Hepatocyte (in vitro differentiated cells): ENCODE measurements around the gene GLIPR1. TPM values are rescaled to one million over a fixed set of nuclear protein-coding genes. Genes with fewer than 3 reads are reported as not detected.
"Not testable (repeated sequence)": the region's sequence is repeated elsewhere in the genome, so short reads cannot be mapped to it uniquely, and the experiment has no call there.

ENCODE experiments used
- DNase-seq: peaks from one replicate; pipeline ENCODE4 v3.0.0-alpha.2; 2016; ENCODE audit warnings: low spot score
- H2AFZ ChIP-seq: fragments of 200-600 bp; sonication (generic); 2 replicates; pipeline ENCODE4 v1.6.0; 2016; ENCODE audit warnings: antibody characterized with exemption, mild to moderate bottlenecking
- H3K27ac ChIP-seq: fragments of 200-600 bp; sonication (generic); 2 replicates; pipeline ENCODE4 v1.5.1; 2016; ENCODE audit warnings: mild to moderate bottlenecking
- H3K27me3 ChIP-seq: fragments of 200-600 bp; sonication (generic); 2 replicates; pipeline ENCODE4 v1.6.1; 2016
- H3K36me3 ChIP-seq: fragments of 200-600 bp; sonication (generic); replicated peaks from 2 replicates; pipeline ENCODE4 v1.5.1; 2016; ENCODE audit warnings: low read depth; ENCODE audit not compliant: insufficient read depth
- H3K4me1 ChIP-seq: fragments of 200-600 bp; sonication (generic); 2 replicates; pipeline ENCODE4 v1.5.1; 2016; ENCODE audit warnings: mild to moderate bottlenecking, moderate library complexity; ENCODE audit not compliant: insufficient read depth
- H3K4me2 ChIP-seq: fragments of 200-600 bp; sonication (generic); 2 replicates; pipeline ENCODE4 v1.6.0; 2016
- H3K4me3 ChIP-seq: fragments of 200-600 bp; sonication (generic); 2 replicates; pipeline ENCODE4 v1.5.1; 2016; ENCODE audit warnings: mild to moderate bottlenecking
- H3K79me2 ChIP-seq: fragments of 200-600 bp; sonication (generic); 2 replicates; pipeline ENCODE4 v1.6.0; 2017; ENCODE audit warnings: mild to moderate bottlenecking
- H3K9me2 ChIP-seq: fragments of 200-600 bp; sonication (generic); replicated peaks from 2 replicates; pipeline ENCODE4 v1.6.0; 2017; ENCODE audit warnings: mild to moderate bottlenecking; ENCODE audit not compliant: insufficient read depth
- H3K9me3 ChIP-seq: fragments of 200-600 bp; sonication (generic); 2 replicates; pipeline ENCODE4 v1.5.1; 2016; ENCODE audit warnings: low read depth, mild to moderate bottlenecking
- H4K20me1 ChIP-seq: fragments of 200-600 bp; sonication (generic); 2 replicates; pipeline ENCODE4 v1.6.0; 2016; ENCODE audit warnings: mild to moderate bottlenecking; ENCODE audit not compliant: insufficient read depth, poor library complexity, severe bottlenecking
- CTCF ChIP-seq: fragments of 200-600 bp; sonication (generic); IDR thresholded peaks from 2 replicates; pipeline ENCODE4 v1.5.1; 2016; ENCODE audit warnings: antibody characterized with exemption, mild to moderate bottlenecking; ENCODE audit not compliant: poor library complexity
- EZH2 ChIP-seq: fragments of 200-600 bp; sonication (generic); IDR thresholded peaks from 2 replicates; pipeline ENCODE4 v1.6.1; 2016; ENCODE audit warnings: antibody characterized with exemption, mild to moderate bottlenecking, borderline replicate concordance
- EZH2phosphoT487 ChIP-seq: fragments of 200-600 bp; sonication (generic); IDR thresholded peaks from one replicate; pipeline ENCODE4 v1.6.1; 2018; ENCODE audit warnings: antibody characterized with exemption, mild to moderate bottlenecking, low read depth, moderate library complexity; ENCODE audit not compliant: unreplicated experiment, severe bottlenecking
- WGBS: methylation state at CpG from one replicate; pipeline ENCODE4 v1.1.6; 2016; ENCODE audit warnings: low lambda C conversion rate; ENCODE audit errors: missing lambda C conversion rate; 5-methylcytosine and 5-hydroxymethylcytosine counted together
- polyA plus RNA-seq: library from polyadenylated mRNA; unstranded; fragments of >200 nt; fragmentation: Nextera tagmentation; extraction: Ambion mirVana; gene quantifications from 2 replicates; pipeline ENCODE4 v1.2.1, GENCODE V29; 2016
- total RNA-seq: library from RNA; depleted of rRNA; stranded (reverse); fragments of >200 nt; gene quantifications from 2 replicates; pipeline ENCODE4 v1.2.3, GENCODE V29; 2014

Gene GLIPR1
- total and polyA plus RNA-seq, 2 experiments from 2014 or later, result 6.9 to 24.5 TPM

DNA sequence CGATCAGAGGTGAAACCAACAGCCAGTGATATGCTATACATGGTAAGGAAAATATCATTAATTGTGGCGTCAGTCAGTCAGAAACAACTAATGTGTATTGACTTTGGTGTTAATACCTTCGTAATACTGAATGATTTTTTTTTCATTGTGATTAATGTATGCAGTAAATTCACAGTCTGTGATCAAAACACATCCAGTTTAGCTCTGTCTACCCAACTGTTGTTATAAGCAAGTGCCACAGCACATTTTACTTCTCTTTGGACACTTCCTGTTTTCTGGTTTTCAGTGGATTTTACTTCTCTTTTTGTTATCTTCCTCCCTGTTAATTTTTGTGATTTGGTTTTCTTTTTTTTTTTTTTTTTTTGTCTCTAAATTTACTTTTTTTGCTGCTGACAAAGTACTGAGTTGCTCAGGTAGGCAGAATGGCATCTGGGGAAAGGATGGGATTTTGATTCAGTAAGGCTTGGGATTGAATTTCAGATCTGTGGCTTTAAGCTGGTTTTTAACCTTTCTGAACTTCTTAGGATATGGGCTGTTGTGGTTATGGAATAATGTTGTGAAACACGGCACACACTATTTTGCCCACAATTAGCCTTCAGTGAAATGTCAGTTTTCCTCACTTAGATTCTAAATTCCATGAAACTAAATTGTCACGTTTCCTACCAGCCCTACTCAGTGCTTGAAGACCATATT is 604 bp downstream of the GLIPR1 start:
- DNase-seq, result no peak
- no peaks in the 10 kb centered on the region for H3K9me3 ChIP-seq
- H2AFZ ChIP-seq, result peak overlapping the region; percentile 59
- no peak for TF ChIP-seq EZH2
- no peak for TF ChIP-seq EZH2phosphoT487
- no peak for TF ChIP-seq CTCF
- no peaks in the 10 kb centered on the region for H3K79me2 ChIP-seq
- no peaks in the 10 kb centered on the region for H3K9me2 ChIP-seq
- H3K4me3 ChIP-seq, result peak overlapping the region; percentile 2
- H3K4me2 ChIP-seq, result peak overlapping the region; percentile 70
- H3K36me3 ChIP-seq, result no peaks in the 10 kb centered on the region
- no peaks in the 10 kb centered on the region for H3K27me3 ChIP-seq
- peak overlapping the region; percentile 83 for H3K27ac ChIP-seq
- WGBS, result 72% methylated on average over 5 of the region's 5 CpGs
- H4K20me1 ChIP-seq, result no peaks in the 10 kb centered on the region
- peaks cover 6% of the 10 kb centered on the region for H3K4me1 ChIP-seq

- TF ChIP-seq EZH2phosphoT487, result no peak
- TF ChIP-seq CTCF, result no peak
- no peak for TF ChIP-seq EZH2
- Histone ChIP-seq H3K9me3 (no peaks in the 10 kb centered on the region), H2AFZ (no peak overlapping the region), H3K27me3 (no peaks in the 10 kb centered on the region), H3K4me2 (peak overlapping the region; percentile 70), H3K79me2 (no peaks in the 10 kb centered on the region), H3K4me3 (no peak overlapping the region), H4K20me1 (no peaks in the 10 kb centered on the region), H3K9me2 (no peaks in the 10 kb centered on the region), H3K36me3 (no peaks in the 10 kb centered on the region), H3K27ac (no peak overlapping the region), H3K4me1 (peaks cover 6% of the 10 kb centered on the region)
- WGBS, result 80% methylated on average over 4 of the region's 4 CpGs
- DNase-seq, result no peak
Observed at GRCh38 chr12:75481774-75482173, 1.2 kb downstream of the GLIPR1 start.

DNA sequence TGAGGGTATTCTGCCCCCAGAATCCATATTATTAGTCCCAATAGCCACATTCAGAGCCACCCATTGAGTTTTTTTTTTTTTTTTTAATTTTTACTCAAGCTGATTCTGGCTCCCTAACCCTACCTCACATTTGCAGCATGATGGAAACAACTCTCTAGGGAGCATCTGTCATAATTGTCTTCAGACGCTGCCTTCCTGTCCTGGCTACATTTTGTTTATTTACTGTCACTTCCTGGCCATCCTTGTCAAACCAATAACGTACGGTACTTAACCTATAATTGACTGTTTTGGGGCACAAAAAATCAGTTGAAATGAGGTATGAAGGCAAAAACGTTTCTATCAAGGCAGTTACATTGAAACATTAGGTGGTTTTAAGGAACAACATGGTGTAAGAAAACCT is 2.1 kb downstream of the GLIPR1 start:
- H3K4me1 ChIP-seq, result peaks cover 6% of the 10 kb centered on the region
- H3K27ac ChIP-seq, result no peak overlapping the region
- H4K20me1 ChIP-seq, result no peaks in the 10 kb centered on the region
- TF ChIP-seq EZH2phosphoT487 (no peak), CTCF (no peak), EZH2 (no peak)
- no peak overlapping the region for H2AFZ ChIP-seq
- H3K9me3 ChIP-seq, result no peaks in the 10 kb centered on the region
- peak overlapping the region; percentile 70 for H3K4me2 ChIP-seq
- no peak overlapping the region for H3K4me3 ChIP-seq
- WGBS, result 55% methylated on average over 4 of the region's 4 CpGs
- no peaks in the 10 kb centered on the region for H3K36me3 ChIP-seq
- H3K27me3 ChIP-seq, result no peaks in the 10 kb centered on the region
- DNase-seq, result no peak
- H3K9me2 ChIP-seq, result no peaks in the 10 kb centered on the region
- no peaks in the 10 kb centered on the region for H3K79me2 ChIP-seq

GRCh38 chr12:75483431-75483830 is 2.9 kb downstream of the GLIPR1 start:
- Histone ChIP-seq H3K36me3 (no peaks in the 10 kb centered on the region), H3K4me2 (no peak overlapping the region), H3K9me3 (no peaks in the 10 kb centered on the region), H2AFZ (no peak overlapping the region), H3K9me2 (no peaks in the 10 kb centered on the region), H4K20me1 (no peaks in the 10 kb centered on the region), H3K79me2 (no peaks in the 10 kb centered on the region), H3K27ac (no peak overlapping the region), H3K27me3 (no peaks in the 10 kb centered on the region), H3K4me1 (peaks cover 6% of the 10 kb centered on the region), H3K4me3 (no peak overlapping the region)
- 73% methylated on average over 2 of the region's 2 CpGs for WGBS
- TF ChIP-seq CTCF (no peak), EZH2 (no peak), EZH2phosphoT487 (no peak)
- no peak for DNase-seq

GRCh38 chr12:75484450-75484849 is 3.9 kb downstream of the GLIPR1 start:
- not testable (repeated sequence) for H3K9me2 ChIP-seq, H3K4me1 ChIP-seq, H3K79me2 ChIP-seq, DNase-seq, H3K27me3 ChIP-seq, H2AFZ ChIP-seq, H3K27ac ChIP-seq, H3K4me3 ChIP-seq, H3K4me2 ChIP-seq, H4K20me1 ChIP-seq, H3K9me3 ChIP-seq, H3K36me3 ChIP-seq
- WGBS, result 79% methylated on average over 2 of the region's 2 CpGs
